Calu3 (cell line): ENCODE results near the gene ADD2. TPM values are rescaled to one million over a fixed set of nuclear protein-coding genes. Genes with fewer than 3 reads are reported as not detected.

ENCODE experiments used
- BruUV-seq: library from RNA; stranded (reverse); fragments of 400-500 nt; replicated peaks from 2 replicates; lab custom pipeline; 2021; lab: Mats Ljungman, UMichigan
- CTCF ChIA-PET: fragments of 300-600 bp; sonication (Branson Sonifier 250); formaldehyde crosslinking; loops from one replicate; lab custom pipeline; 2022; ENCODE audit warnings: antibody characterized with exemption; lab: Charles Lee
- DNase-seq: peaks from one replicate; pipeline ENCODE4 v3.0.0; 2022
- H3K27ac Mint-ChIP-seq: one replicate; pipeline ENCODE4 v1.8.0; 2022; ENCODE audit warnings: mixed read lengths; ENCODE audit not compliant: unreplicated experiment
- H3K27me3 Mint-ChIP-seq: one replicate; pipeline ENCODE4 v1.8.0; 2022; ENCODE audit warnings: mixed read lengths; ENCODE audit not compliant: unreplicated experiment
- H3K36me3 Mint-ChIP-seq: one replicate; pipeline ENCODE4 v1.8.0; 2022; ENCODE audit warnings: mild to moderate bottlenecking, moderate library complexity, mixed read lengths; ENCODE audit not compliant: insufficient read depth, unreplicated experiment
- H3K4me1 Mint-ChIP-seq: one replicate; pipeline ENCODE4 v1.8.0; 2022; ENCODE audit warnings: mild to moderate bottlenecking, low read depth, mixed read lengths; ENCODE audit not compliant: unreplicated experiment
- H3K4me3 Mint-ChIP-seq: one replicate; pipeline ENCODE4 v1.8.0; 2022; ENCODE audit warnings: mild to moderate bottlenecking, low read depth, moderate library complexity, mixed read lengths; ENCODE audit not compliant: unreplicated experiment
- H3K9me3 Mint-ChIP-seq: one replicate; pipeline ENCODE4 v1.8.0; 2022; ENCODE audit warnings: low read depth, mixed read lengths; ENCODE audit not compliant: unreplicated experiment
- CTCF ChIP-seq: fragments of 200-600 bp; IDR thresholded peaks from one replicate; pipeline ENCODE4 v1.8.0; 2022; ENCODE audit warnings: antibody characterized with exemption; ENCODE audit not compliant: unreplicated experiment
- intact Hi-C: fragments of 100-400 bp; cut with micrococcal nuclease; formaldehyde crosslinking; loops from one replicate; pipeline ENCODE4 v1.10.0; 2022; ENCODE audit not compliant: unreplicated experiment
- total RNA-seq: library from RNA; stranded (reverse); gene quantifications from 2 replicates; pipeline ENCODE4 v1.2.3, GENCODE V29; 2022

Gene ADD2
- total RNA-seq, 1 experiment from 2014 or later: 0.14 TPM

- peaks cover 69% of the 10 kb centered on the region for H3K27me3 Mint-ChIP-seq
- intact Hi-C loops: loop anchor here (2.0 to 10.0 kb wide), 3 partner anchors 73 to 485 kb away; partner anchors contain the start of gene FAM136A
- H3K4me1 Mint-ChIP-seq: no peaks in the 10 kb centered on the region
- H3K36me3 Mint-ChIP-seq: no peaks in the 10 kb centered on the region
- DNase-seq: peak; percentile 61
- CTCF ChIA-PET: interaction anchor here (0.6 to 0.7 kb wide), 3 partner anchors 18 to 146 kb away, joined by 3 to 6 read pairs (median 4); no protein-coding TSS in a partner anchor
- BruUV-seq: no TSS peak
- TF ChIP-seq CTCF: peak; percentile 42
- H3K9me3 Mint-ChIP-seq: no peaks in the 10 kb centered on the region
- H3K4me3 Mint-ChIP-seq: no peak overlapping the region
- no peak overlapping the region for H3K27ac Mint-ChIP-seq
Observed at GRCh38 chr2:70789304-70790135, 21.5 kb upstream of the ADD2 start.

- H3K9me3 Mint-ChIP-seq: no peaks in the 10 kb centered on the region
- H3K27me3 Mint-ChIP-seq: peaks cover 51% of the 10 kb centered on the region
- no peaks in the 10 kb centered on the region for H3K4me1 Mint-ChIP-seq
- CTCF ChIA-PET: interaction anchor here (0.9 to 2.2 kb wide), 3 partner anchors 129 to 491 kb away, joined by 3 to 7 read pairs (median 6); partner anchors contain the start of gene SNRPG
- H3K27ac Mint-ChIP-seq: no peak overlapping the region
- intact Hi-C loops: loop anchor here (2.0 to 10.0 kb wide), 4 partner anchors 77 to 481 kb away; partner anchors contain the start of gene FAM136A
- H3K36me3 Mint-ChIP-seq: no peaks in the 10 kb centered on the region
- H3K4me3 Mint-ChIP-seq: no peak overlapping the region
- BruUV-seq: no TSS peak
- peak; percentile 51 for TF ChIP-seq CTCF
- DNase-seq: peak; percentile 47
Observed at GRCh38 chr2:70785137-70785911, 17.3 kb upstream of the ADD2 start.

GRCh38 chr2:70784320-70784719 is 16.3 kb upstream of the ADD2 start:
- Mint-ChIP-seq H3K27ac (no peak overlapping the region), H3K27me3 (peaks cover 59% of the 10 kb centered on the region), H3K36me3 (no peaks in the 10 kb centered on the region), H3K4me1 (no peaks in the 10 kb centered on the region), H3K4me3 (no peak overlapping the region), H3K9me3 (no peaks in the 10 kb centered on the region)
- no peak for TF ChIP-seq CTCF
- DNase-seq: no peak
- intact Hi-C loops: loop anchor here (2.0 to 10.0 kb wide), 3 partner anchors 98 to 480 kb away; partner anchors contain the start of gene FAM136A
- CTCF ChIA-PET: interaction anchor here (0.6 to 2.2 kb wide), 3 partner anchors 37 to 490 kb away, joined by 4 to 6 read pairs (median 4); partner anchors contain the start of gene SNRPG
- BruUV-seq: no TSS peak

DNA sequence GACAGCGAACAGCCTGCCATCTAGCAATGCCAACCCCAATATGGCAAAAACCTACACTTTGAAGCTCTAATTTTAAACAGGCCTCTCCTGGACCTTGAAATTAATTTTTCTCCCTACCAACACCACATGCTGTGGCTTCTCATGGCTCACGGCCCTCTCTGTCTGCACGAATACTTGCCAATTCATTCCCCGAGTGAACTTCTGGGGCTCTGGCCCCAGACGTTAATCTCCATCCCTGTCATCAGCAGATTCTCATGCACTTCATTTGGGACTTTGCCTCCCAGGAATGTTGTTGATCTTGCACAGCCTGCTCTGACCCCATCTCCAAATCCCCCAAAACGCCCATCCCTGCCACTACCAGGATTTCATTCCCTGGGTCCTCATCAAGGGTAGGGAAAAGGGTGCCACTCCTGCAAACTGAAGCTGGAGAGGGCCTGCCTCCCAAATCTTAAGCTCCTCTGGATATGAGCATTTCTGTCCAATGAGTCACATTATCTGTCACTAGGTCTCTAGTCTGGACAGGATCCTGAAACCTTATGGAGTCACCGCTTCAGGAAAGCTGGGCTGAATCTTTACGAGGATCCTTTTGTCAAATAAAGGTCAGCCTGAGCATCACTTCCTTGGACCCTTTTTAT is 12.0 kb upstream of the ADD2 start:
- Mint-ChIP-seq H3K4me3 (no peak overlapping the region), H3K27ac (no peak overlapping the region), H3K4me1 (no peaks in the 10 kb centered on the region), H3K9me3 (no peaks in the 10 kb centered on the region), H3K27me3 (peaks cover 62% of the 10 kb centered on the region), H3K36me3 (no peaks in the 10 kb centered on the region)
- no peak for DNase-seq
- intact Hi-C loops: loop anchor here (10.0 kb wide), 1 partner anchor 475 kb away; the partner anchor contains the start of gene FAM136A
- no TSS peak for BruUV-seq
- CTCF ChIA-PET: interaction anchor here (0.6 kb wide), 1 partner anchor 23 kb away, joined by 3 read pairs; no protein-coding TSS in a partner anchor
- TF ChIP-seq CTCF: no peak
